Colonic mucosa (tissue), 4 donors: ENCODE data around the gene ADAMTS13. TPM values are rescaled to one million over a fixed set of nuclear protein-coding genes. Genes with fewer than 3 reads are reported as not detected.

Experiments used
- DNase-seq: peaks from one replicate; pipeline ENCODE4 v3.0.0-alpha.2; 2020
- H3K27ac ChIP-seq: fragments of 200-600 bp; one replicate; pipeline ENCODE4 v1.8.0; 2021
- H3K27me3 ChIP-seq: fragments of 200-600 bp; one replicate; pipeline ENCODE4 v1.8.0; 2021
- H3K36me3 ChIP-seq: fragments of 200-600 bp; one replicate; pipeline ENCODE4 v1.8.0; 2021
- H3K4me1 ChIP-seq: fragments of 200-600 bp; one replicate; pipeline ENCODE4 v1.8.0; 2021; ENCODE audit warnings: mild to moderate bottlenecking
- H3K4me3 ChIP-seq: fragments of 200-600 bp; one replicate; pipeline ENCODE4 v1.8.0; 2021
- H3K9ac ChIP-seq, 2 donors: one replicate each; pipeline ENCODE4 v1.7.0; 2013; ENCODE audit warnings: control low read depth in 2 of 2, low read depth in 2 of 2, low read length in 2 of 2
- H3K9me3 ChIP-seq: fragments of 200-600 bp; one replicate; pipeline ENCODE4 v1.8.0; 2021
- intact Hi-C: fragments of 100-400 bp; cut with DNase I; formaldehyde crosslinking; loops from one replicate; pipeline ENCODE4 v1.14.1; 2022
- total RNA-seq, 2 donors: library from RNA; stranded (reverse); fragmentation: NEBNext Ultra II Directional in 1 of 2; extraction: Animal tissue kit (Norgen Biotek cat#: 25700) in 1 of 2; gene quantifications; one replicate each; pipeline ENCODE4 v1.2.1, GENCODE V29; 2021
- TF ChIP-seq, protein P1 (sequence below): fragments of 200-600 bp; IDR thresholded peaks from one replicate; pipeline ENCODE4 v1.8.0; 2022; ENCODE audit warnings: antibody characterized with exemption, mild to moderate bottlenecking
- donor health status: healthy.
- donor health status: DM: no; HTN: no; CAD: no.
- donor health status: DM: no; HTN: no; CAD: no.

Gene ADAMTS13
- total RNA-seq, 2 donors from 2014 or later, result 4.2 TPM

DNA sequence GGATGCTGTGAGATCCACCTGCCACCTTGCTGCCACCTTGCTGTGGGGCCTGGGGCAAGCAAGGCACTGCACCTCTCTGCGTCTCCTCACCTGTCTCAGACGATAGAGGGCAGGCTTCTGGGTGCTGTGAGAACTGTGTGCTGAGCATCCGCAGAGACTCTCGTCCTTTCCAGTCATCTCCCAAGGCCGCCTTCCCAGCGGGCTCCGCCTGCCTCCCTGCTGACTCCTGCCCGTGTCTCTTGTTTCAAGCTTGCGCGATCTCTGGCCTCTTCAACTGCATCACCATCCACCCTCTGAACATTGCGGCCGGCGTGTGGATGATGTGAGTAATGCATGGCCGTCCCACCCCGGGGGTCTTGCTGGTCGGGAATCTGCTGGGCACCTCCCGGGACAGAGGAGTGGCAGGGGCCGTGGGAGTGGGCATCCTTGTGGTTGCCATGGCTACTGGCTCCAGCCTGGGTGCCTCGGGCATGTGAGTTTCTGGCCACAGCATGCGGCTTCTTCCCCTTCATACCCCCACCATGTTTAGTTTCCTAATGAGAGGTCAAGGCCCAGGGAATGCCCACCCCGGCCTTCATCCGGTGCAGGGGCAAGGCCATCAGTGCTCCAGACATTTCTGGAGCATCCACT, 41.2 kb downstream of the ADAMTS13 start:
- Histone ChIP-seq H3K4me3 (no peak overlapping the region), H3K27ac (no peak overlapping the region), H3K9me3 (no peaks in the 10 kb centered on the region), H3K27me3 (no peaks in the 10 kb centered on the region), H3K36me3 (no peaks in the 10 kb centered on the region), H3K9ac (no peak overlapping the region), H3K4me1 (peaks cover 6% of the 10 kb centered on the region)
- DNase-seq, result no peak
- TF ChIP-seq, protein P1, sequence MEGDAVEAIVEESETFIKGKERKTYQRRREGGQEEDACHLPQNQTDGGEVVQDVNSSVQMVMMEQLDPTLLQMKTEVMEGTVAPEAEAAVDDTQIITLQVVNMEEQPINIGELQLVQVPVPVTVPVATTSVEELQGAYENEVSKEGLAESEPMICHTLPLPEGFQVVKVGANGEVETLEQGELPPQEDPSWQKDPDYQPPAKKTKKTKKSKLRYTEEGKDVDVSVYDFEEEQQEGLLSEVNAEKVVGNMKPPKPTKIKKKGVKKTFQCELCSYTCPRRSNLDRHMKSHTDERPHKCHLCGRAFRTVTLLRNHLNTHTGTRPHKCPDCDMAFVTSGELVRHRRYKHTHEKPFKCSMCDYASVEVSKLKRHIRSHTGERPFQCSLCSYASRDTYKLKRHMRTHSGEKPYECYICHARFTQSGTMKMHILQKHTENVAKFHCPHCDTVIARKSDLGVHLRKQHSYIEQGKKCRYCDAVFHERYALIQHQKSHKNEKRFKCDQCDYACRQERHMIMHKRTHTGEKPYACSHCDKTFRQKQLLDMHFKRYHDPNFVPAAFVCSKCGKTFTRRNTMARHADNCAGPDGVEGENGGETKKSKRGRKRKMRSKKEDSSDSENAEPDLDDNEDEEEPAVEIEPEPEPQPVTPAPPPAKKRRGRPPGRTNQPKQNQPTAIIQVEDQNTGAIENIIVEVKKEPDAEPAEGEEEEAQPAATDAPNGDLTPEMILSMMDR, result peak; percentile 25
- intact Hi-C loops, result no loop called here

DNA sequence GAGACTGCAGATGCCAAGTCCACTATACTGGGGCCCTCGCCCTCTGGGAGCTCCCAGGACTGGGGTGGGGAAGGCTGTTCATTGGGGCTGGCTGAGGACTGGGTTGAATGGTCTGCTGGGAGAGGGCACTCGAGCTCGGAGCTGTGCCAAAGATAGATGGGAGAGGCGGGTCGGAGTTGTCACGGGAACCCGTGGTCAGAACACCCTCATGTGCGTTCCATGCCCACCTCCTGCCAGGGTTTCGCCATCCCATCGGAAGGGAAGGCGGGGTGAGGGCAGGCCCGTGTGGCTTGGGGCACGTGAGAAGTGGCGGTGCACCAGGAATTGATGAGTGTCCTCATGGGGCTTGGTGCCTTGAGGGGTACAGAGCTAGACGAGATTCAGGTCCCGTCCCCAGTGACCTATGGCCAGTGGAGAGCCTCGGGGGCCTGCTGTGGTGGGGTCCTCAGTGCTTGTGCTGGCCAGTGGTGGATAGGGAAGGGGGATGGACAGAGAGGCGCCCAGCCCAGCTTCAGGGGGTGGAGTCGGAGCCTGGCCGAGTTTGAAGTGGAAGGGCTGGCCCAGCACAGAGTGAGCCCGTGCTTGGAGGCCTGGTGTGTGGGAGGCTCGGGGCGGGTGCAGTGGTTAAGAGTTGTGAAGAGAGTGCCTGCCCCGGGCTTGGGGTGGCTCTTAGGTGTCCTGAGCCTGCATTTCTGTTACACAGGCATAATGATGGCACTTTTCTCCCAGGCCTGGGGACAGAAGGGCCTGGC, 41.9 kb downstream of the ADAMTS13 start:
- no peaks in the 10 kb centered on the region for H3K36me3 ChIP-seq

DNA sequence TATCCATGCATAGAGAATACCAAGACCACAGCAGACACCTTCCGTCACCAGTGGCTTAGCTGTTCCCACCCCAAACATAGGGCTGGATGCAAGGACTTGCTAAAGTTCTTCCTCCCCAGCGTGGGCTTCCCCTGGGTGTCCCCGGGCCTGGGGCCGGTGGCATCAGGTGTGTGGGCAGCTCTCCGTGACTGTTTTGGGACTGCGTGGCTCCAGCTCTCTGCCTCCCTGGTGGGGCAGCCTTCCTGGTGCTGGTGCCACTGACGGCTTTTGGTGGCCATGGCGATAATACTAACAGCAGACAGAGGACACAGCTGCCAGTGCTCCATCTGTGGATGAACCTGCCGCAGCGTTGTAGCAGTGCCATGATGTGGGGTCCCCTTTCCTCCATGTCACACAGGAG, 42.5 kb downstream of the ADAMTS13 start:
- no peak for DNase-seq
- Histone ChIP-seq H3K9ac (no peak overlapping the region), H3K9me3 (no peaks in the 10 kb centered on the region), H3K4me1 (peaks cover 6% of the 10 kb centered on the region), H3K27me3 (no peaks in the 10 kb centered on the region), H3K36me3 (no peaks in the 10 kb centered on the region), H3K27ac (no peak overlapping the region), H3K4me3 (no peak overlapping the region)
- intact Hi-C loops, result no loop called here
- TF ChIP-seq, protein P1, result no peak

More for the DNA sequence above, 41.9 kb downstream of the ADAMTS13 start:
- no peak for DNase-seq
- Histone ChIP-seq H3K4me1 (peaks cover 6% of the 10 kb centered on the region), H3K4me3 (no peak overlapping the region), H3K9ac (no peak overlapping the region), H3K9me3 (no peaks in the 10 kb centered on the region), H3K27me3 (no peaks in the 10 kb centered on the region), H3K27ac (no peak overlapping the region)
- TF ChIP-seq, protein P1, result no peak
- intact Hi-C loops, result no loop called here

DNA sequence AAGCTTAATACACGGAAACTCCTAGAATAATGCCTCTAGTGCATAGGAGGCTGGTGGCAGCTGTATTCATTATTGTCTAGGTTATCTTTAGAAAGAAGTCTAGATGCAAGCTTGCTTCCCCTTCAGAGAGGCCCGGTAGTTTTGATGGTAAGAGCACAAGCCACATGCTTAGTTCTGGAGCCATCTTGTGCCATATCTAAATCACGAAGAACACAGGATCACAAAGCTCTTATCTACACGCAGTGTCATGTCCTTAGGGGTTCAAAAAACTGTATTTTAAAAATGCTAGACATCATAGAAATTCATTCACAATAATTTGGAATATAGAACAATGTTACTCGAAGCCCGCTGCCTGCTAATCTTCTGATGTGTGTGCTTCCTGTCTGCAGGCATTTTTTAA, 43.8 kb downstream of the ADAMTS13 start:
- Histone ChIP-seq H3K4me3 (no peak overlapping the region), H3K36me3 (no peaks in the 10 kb centered on the region), H3K27me3 (no peaks in the 10 kb centered on the region), H3K9me3 (no peaks in the 10 kb centered on the region), H3K27ac (no peak overlapping the region), H3K4me1 (peaks cover 5% of the 10 kb centered on the region), H3K9ac (no peak overlapping the region)
- DNase-seq, result no peak
- TF ChIP-seq, protein P1, result no peak
- intact Hi-C loops, result no loop called here

DNA sequence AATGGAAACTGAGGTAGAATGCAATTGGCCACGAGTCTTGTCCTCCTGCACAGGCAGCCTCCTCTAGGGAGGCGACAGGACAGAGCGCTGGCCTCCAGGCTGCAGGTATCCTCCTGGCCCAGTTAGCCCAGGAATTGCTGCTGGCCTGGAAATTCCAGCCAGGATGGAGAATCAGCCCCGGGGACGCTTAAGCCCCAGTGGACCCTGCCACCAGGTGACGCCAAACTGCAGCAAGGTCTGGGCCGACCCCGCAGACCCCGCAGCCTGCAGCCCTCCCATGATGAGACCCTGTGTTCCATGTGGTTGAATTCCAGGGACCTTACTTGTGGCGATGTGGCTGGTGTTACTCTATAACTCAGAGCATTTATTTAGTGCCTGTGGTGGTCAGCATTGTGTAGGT, 44.9 kb downstream of the ADAMTS13 start:
- TF ChIP-seq, protein P1, result no peak
- Histone ChIP-seq H3K27ac (no peak overlapping the region), H3K4me3 (no peak overlapping the region), H3K9me3 (no peaks in the 10 kb centered on the region), H3K27me3 (no peaks in the 10 kb centered on the region), H3K36me3 (no peaks in the 10 kb centered on the region), H3K4me1 (no peaks in the 10 kb centered on the region), H3K9ac (no peak overlapping the region)
- DNase-seq, result no peak
- intact Hi-C loops, result no loop called here
